Measurements from ENCODE around the gene OXCT2. TPM values are rescaled to one million over a fixed set of nuclear protein-coding genes. Genes with fewer than 3 reads are reported as not detected.
A peak's percentile ranks its signal among the peaks of the same experiment; 100 is the strongest.

The OXCT2 gene
- total RNA-seq, 1 donor from 2014 or later, result 5.9 TPM

DNA sequence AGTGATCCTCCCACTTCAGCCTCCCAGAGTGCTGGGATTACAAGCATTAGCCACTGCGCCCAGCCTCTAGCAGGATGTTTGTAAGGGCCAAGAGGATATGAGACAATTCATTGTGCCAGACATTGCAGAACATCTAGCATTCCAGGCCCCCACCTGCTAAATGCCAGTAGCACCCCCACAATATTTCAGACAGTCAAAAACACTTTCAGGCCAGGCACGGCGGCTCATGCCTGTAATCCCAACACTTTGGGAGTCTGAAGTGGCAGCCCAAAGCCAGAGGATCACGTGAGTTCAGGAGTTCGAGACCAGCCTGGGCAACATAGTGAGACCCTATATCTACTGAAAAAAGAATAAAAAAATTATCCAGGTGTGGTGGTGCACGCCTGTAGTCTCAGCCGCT, 19.6 kb downstream of the OXCT2 start:
- H3K36me3 ChIP-seq (ENCODE audit: control insufficient read depth, insufficient read depth, low read length), result peaks cover 7% of the 10 kb centered on the region
- H3K27me3 ChIP-seq (ENCODE audit: control insufficient read depth, insufficient read depth, low read length), result no peaks in the 10 kb centered on the region
- H3K4me3 ChIP-seq (ENCODE audit: low read depth, low read length), result no peak overlapping the region
- TF ChIP-seq, protein P1, sequence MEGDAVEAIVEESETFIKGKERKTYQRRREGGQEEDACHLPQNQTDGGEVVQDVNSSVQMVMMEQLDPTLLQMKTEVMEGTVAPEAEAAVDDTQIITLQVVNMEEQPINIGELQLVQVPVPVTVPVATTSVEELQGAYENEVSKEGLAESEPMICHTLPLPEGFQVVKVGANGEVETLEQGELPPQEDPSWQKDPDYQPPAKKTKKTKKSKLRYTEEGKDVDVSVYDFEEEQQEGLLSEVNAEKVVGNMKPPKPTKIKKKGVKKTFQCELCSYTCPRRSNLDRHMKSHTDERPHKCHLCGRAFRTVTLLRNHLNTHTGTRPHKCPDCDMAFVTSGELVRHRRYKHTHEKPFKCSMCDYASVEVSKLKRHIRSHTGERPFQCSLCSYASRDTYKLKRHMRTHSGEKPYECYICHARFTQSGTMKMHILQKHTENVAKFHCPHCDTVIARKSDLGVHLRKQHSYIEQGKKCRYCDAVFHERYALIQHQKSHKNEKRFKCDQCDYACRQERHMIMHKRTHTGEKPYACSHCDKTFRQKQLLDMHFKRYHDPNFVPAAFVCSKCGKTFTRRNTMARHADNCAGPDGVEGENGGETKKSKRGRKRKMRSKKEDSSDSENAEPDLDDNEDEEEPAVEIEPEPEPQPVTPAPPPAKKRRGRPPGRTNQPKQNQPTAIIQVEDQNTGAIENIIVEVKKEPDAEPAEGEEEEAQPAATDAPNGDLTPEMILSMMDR (IDR thresholded peaks at IDR 0.05; ENCODE audit: insufficient read depth, low read length, poor library complexity, severe bottlenecking), result no peak
- no peak for DNase-seq (ENCODE audit: low read depth)

DNA sequence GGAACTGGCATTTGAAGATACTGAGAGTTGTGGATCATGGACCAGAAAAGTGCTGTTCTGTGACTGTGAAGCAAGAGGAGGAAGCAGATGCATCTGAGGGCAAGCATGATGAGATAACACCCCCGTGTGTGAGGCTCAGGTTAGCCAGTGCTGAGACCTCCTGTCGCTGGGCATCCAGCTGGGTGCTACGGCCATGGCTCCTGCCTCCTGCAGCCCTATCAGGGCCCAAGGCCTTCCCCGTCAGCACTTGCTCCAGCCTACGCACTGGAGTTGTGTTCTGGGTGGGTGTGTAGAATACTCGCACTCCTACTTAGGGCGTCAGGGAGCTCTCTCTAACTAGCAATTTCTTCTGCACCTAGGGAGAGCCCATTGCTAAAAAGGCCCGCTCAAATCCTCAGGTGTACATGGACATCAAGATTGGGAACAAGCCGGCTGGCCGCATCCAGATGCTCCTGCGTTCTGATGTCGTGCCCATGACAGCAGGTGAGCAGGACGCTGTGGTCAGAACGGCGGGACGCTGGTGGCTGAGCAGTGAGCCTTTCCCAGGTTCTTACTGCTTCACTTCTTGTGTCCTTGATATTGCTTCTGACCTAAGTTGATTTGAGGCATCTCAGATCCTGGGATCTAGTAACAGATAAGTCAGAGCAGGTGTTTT, 26.0 kb downstream of the OXCT2 start:
- no peak overlapping the region for H3K4me3 ChIP-seq (ENCODE audit: low read depth, low read length)
- DNase-seq (ENCODE audit: low read depth), result no peak
- TF ChIP-seq, protein P1 (IDR thresholded peaks at IDR 0.05; ENCODE audit: insufficient read depth, low read length, poor library complexity, severe bottlenecking), result no peak
- H3K27me3 ChIP-seq (ENCODE audit: control insufficient read depth, insufficient read depth, low read length), result no peaks in the 10 kb centered on the region
- peaks cover 7% of the 10 kb centered on the region for H3K36me3 ChIP-seq (ENCODE audit: control insufficient read depth, insufficient read depth, low read length)

DNA sequence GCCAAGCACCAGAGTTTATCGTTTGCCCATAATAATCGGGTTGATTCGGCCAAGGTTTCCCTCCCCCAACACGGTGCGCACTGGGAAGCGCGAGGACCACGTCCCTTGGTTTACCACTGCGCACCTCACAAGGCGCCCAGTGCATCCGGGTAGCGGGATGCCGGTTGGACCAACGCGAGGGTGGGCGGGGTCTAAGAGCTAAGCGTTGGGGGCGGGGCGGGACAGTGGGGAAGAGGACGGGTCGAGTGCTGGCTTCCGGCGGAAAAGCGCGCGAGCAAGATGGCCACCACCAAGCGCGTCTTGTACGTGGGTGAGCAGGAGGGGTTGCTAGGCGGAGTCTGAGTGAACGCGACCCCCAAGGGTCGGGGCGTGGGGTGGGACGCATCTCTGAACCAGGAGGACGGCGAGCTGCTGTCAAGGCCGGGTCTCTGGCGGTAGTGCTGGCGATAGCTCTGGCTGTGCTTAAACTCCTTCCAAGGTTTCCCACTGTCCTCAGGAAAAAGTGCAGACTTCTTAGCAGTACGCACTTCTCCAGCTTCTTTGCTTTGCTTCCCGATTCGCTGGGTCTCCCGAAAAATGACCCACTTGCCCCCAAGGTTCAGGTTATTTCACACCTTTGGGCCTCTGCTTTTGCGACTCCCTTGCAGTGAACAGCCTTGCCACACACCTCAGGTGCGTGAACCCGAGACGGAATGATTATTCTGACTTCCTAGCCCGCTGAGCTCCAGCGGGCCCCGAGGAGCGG, 32.4 kb downstream of the OXCT2 start, which contains the start of gene PPIE:
Gene PPIE, plus strand, starts transcription at position 261 of the 745 bp plus-strand sequence. Its CDS starts 19 bp downstream, at position 280.
- Histone ChIP-seq H3K36me3 (ENCODE audit: control insufficient read depth, insufficient read depth, low read length) (no peaks in the 10 kb centered on the region), H3K27me3 (ENCODE audit: control insufficient read depth, insufficient read depth, low read length) (no peaks in the 10 kb centered on the region), H3K4me3 (ENCODE audit: low read depth, low read length) (peak within 1 kb of the TSS; percentile 73)
- peak; percentile 67 for DNase-seq (ENCODE audit: low read depth)
- TF ChIP-seq, protein P1 (IDR thresholded peaks at IDR 0.05; ENCODE audit: insufficient read depth, low read length, poor library complexity, severe bottlenecking), result no peak

DNA sequence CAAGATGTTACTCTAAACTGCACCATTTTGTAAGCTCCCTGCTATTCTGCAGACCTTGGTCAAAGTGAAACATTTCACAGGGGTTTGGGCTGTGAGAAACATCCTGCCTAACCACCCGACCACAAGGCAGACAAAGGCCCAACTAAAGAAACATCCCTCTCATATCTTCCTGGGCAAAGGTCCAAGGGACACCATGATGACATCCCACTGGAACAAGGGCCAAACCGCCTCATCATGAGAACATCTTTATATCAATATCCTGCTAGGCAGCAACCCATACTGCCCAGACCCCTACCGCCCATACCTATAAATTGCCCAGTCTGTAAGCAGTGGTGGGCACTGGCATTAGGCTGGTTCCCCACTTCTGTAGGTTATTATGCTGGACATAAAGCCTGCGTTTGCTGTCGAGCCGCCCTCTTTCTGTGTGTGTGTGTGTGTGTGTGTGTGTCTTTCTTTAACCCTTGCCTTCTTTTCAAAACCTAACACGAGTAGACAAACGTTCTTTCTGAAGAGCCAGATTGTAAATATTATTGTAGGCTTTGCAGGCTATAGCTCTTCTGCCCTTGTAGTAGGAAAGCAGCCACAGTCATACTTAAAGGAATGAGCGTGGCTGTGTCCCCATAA, 33.5 kb downstream of the OXCT2 start:
- Histone ChIP-seq H3K27me3 (ENCODE audit: control insufficient read depth, insufficient read depth, low read length) (peaks cover 3% of the 10 kb centered on the region), H3K36me3 (ENCODE audit: control insufficient read depth, insufficient read depth, low read length) (no peaks in the 10 kb centered on the region), H3K4me3 (ENCODE audit: low read depth, low read length) (no peak overlapping the region)
- TF ChIP-seq, protein P1 (IDR thresholded peaks at IDR 0.05; ENCODE audit: insufficient read depth, low read length, poor library complexity, severe bottlenecking), result no peak
- DNase-seq (ENCODE audit: low read depth), result no peak

DNA sequence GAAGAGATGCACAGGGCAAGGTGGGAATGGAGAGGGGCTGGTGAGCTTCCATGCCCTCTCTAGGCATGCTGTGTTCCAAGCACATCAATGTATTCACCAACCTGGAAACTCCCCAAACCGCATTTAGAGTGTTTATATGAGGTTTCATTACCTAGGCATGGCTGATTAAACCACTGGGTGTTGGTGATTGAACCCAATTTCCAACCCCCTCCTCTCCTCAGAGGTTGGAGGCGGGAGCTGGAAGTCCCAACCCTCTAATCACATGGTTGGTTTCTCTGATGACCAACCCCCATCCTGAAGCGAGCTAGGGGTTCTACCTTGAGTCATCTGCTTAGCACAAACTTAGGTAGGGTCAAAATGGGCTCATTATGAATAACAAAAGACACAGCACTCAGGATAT, 35.4 kb downstream of the OXCT2 start:
- H3K4me3 ChIP-seq (ENCODE audit: low read depth, low read length), result no peak overlapping the region
- H3K27me3 ChIP-seq (ENCODE audit: control insufficient read depth, insufficient read depth, low read length), result peaks cover 3% of the 10 kb centered on the region
- no peak for DNase-seq (ENCODE audit: low read depth)
- no peaks in the 10 kb centered on the region for H3K36me3 ChIP-seq (ENCODE audit: control insufficient read depth, insufficient read depth, low read length)
- TF ChIP-seq, protein P1 (IDR thresholded peaks at IDR 0.05; ENCODE audit: insufficient read depth, low read length, poor library complexity, severe bottlenecking), result no peak

All from kidney epithelial cell (primary cell).